ENCODE measurements around the gene PIP4K2A.

- TF ChIP-seq POLR2AphosphoS5 (IDR thresholded peaks at IDR 0.05) = no peak
- no peak for TF ChIP-seq POLR2A (IDR thresholded peaks at IDR 0.05)
- TF ChIP-seq, protein P1, sequence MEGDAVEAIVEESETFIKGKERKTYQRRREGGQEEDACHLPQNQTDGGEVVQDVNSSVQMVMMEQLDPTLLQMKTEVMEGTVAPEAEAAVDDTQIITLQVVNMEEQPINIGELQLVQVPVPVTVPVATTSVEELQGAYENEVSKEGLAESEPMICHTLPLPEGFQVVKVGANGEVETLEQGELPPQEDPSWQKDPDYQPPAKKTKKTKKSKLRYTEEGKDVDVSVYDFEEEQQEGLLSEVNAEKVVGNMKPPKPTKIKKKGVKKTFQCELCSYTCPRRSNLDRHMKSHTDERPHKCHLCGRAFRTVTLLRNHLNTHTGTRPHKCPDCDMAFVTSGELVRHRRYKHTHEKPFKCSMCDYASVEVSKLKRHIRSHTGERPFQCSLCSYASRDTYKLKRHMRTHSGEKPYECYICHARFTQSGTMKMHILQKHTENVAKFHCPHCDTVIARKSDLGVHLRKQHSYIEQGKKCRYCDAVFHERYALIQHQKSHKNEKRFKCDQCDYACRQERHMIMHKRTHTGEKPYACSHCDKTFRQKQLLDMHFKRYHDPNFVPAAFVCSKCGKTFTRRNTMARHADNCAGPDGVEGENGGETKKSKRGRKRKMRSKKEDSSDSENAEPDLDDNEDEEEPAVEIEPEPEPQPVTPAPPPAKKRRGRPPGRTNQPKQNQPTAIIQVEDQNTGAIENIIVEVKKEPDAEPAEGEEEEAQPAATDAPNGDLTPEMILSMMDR (IDR thresholded peaks at IDR 0.05) = no peak
Observed at GRCh38 chr10:22634606-22635459, 79.5 kb downstream of the PIP4K2A start.
